Lower leg skin (tissue), 4 donors: Measurements from ENCODE around the gene RGN. TPM values are rescaled to one million over a fixed set of nuclear protein-coding genes. Genes with fewer than 3 reads are reported as not detected.
"Not testable (repeated sequence)": the region's sequence is repeated elsewhere in the genome, so short reads cannot be mapped to it uniquely, and the experiment has no call there.

Experiments
- DNase-seq, 2 donors: peaks; one replicate each; pipeline ENCODE4 v3.0.0-alpha.2; 2019; ENCODE audit warnings: low spot score in 2 of 2
- H3K4me3 ChIP-seq: fragments of 200-600 bp; sonication (generic); 2 replicates; pipeline ENCODE4 v1.5.1; 2017; ENCODE audit warnings: mild to moderate bottlenecking, low read depth; ENCODE audit not compliant: poor library complexity, severe bottlenecking
- POLR2A ChIP-seq, 2 donors: fragments of 450-650 bp; IDR thresholded peaks; one replicate each; pipeline ENCODE4 v1.6.1; 2016 to 2017; ENCODE audit warnings: antibody characterized with exemption in 2 of 2, mild to moderate bottlenecking in 1 of 2, moderate library complexity in 1 of 2
- WGBS, 2 donors: methylation state at CpG; one replicate each; pipeline ENCODE4 v1.1.5; 2018; 5-methylcytosine and 5-hydroxymethylcytosine counted together
- intact Hi-C: fragments of 100-400 bp; cut with DNase I; formaldehyde crosslinking; loops from one replicate; pipeline ENCODE4 v1.15.0; 2023; ENCODE audit warnings: low total_unique reads
- total RNA-seq, 4 donors: library from RNA; depleted of rRNA; stranded (reverse); fragments of >200 nt; gene quantifications; one replicate each; pipeline ENCODE4 v1.1.0, GENCODE V29; 2016
- TF ChIP-seq, protein P1 (sequence below), 3 donors: fragments of 450-650 bp; IDR thresholded peaks; one replicate each; pipeline ENCODE4 v1.5.1; 2016; ENCODE audit warnings: antibody characterized with exemption in 3 of 3, mild to moderate bottlenecking in 3 of 3, moderate library complexity in 2 of 3

RGN gene
- total RNA-seq, 4 donors from 2014 or later: 0.53 to 1.4 (median 0.71) TPM; not detected in 1

DNA sequence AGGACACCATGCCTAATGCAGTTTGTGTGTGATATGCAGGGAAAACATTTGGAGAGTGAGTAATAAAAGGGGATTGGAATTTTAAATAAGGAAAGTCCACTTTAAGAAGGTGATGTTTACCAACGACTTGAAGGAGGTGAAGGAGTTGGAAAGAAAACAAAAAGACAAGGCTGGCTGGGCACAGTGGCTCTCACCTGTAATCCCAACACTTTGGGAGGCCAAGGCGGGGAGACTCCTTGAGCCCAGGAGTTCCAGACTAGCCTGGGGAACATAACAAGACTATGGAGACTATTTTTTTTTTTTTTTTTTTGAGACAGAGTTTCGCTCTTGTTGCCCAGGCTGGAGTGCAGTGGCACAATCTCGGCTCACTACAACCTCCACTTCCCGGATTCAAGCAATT is 55.2 kb downstream of the RGN start:
- no peak for DNase-seq
- H3K4me3 ChIP-seq: no peak overlapping the region
- 80 to 88% methylated on average over 5 of the region's 5 CpGs for WGBS, 2 donors
- TF ChIP-seq POLR2A (IDR thresholded peaks at IDR 0.05): no peak
- TF ChIP-seq, protein P1, sequence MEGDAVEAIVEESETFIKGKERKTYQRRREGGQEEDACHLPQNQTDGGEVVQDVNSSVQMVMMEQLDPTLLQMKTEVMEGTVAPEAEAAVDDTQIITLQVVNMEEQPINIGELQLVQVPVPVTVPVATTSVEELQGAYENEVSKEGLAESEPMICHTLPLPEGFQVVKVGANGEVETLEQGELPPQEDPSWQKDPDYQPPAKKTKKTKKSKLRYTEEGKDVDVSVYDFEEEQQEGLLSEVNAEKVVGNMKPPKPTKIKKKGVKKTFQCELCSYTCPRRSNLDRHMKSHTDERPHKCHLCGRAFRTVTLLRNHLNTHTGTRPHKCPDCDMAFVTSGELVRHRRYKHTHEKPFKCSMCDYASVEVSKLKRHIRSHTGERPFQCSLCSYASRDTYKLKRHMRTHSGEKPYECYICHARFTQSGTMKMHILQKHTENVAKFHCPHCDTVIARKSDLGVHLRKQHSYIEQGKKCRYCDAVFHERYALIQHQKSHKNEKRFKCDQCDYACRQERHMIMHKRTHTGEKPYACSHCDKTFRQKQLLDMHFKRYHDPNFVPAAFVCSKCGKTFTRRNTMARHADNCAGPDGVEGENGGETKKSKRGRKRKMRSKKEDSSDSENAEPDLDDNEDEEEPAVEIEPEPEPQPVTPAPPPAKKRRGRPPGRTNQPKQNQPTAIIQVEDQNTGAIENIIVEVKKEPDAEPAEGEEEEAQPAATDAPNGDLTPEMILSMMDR (IDR thresholded peaks at IDR 0.05): no peak
- intact Hi-C loops: no loop called here

- H3K4me3 ChIP-seq, intact Hi-C loops, DNase-seq: not testable (repeated sequence)
- 41 to 68% methylated on average over 5 of the region's 5 CpGs for WGBS, 2 donors
These were observed 57.4 kb downstream of the RGN start for GRCh38 chrX:47135650-47136049.

DNA sequence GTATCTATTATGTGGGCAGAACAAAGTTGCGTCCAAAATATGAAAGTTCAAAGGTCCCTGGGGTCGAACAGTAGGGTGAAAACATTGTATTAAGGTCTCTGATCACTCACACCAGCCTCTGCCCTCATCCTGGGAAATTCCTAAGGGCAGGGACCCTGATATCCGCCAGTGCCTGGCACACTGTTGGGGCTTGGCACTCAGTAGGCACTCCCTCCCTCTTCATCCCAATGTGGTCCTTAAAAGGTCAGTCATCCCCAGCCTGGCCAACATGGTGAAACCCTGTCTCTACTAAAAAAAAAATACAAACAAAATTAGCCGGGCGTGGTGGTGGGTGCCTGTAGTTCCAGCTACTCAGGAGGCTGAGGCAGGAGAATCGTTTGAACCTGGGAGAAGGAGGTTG is 59.9 kb downstream of the RGN start:
- no peak for TF ChIP-seq POLR2A (IDR thresholded peaks at IDR 0.05)
- TF ChIP-seq, protein P1 (IDR thresholded peaks at IDR 0.05): no peak
- intact Hi-C loops: no loop called here
- WGBS, 2 donors: 75 to 84% methylated on average over 6 of the region's 6 CpGs
- peak in 1 of 2 donors; percentile 29 for DNase-seq
- no peak overlapping the region for H3K4me3 ChIP-seq

Other genes with a start within 250 kb of the RGN start
- 1 to 10 TPM; 3.2 to 7.1 (median 5.7) TPM for gene RP2, start 241.4 kb upstream of the RGN start, total RNA-seq
- gene JADE3, start 166.0 kb upstream of the RGN start, total RNA-seq: 1 to 10 TPM; 3.6 to 5.7 (median 3.9) TPM
- 10 to 100 TPM; 52.8 to 75.6 (median 65.9) TPM for gene NDUFB11, start 66.3 kb downstream of the RGN start, total RNA-seq
- 10 to 100 TPM; 22.2 to 35.4 (median 31.2) TPM for gene RBM10, start 66.8 kb downstream of the RGN start, total RNA-seq
- gene UBA1, start 115.4 kb downstream of the RGN start, total RNA-seq: 100 to 1,000 TPM; 112 to 159 (median 121) TPM
- 10 to 100 TPM; 57.7 to 98.0 (median 73.5) TPM for gene CDK16, start 140.2 kb downstream of the RGN start, total RNA-seq
- 10 to 100 TPM; 12.8 to 24.9 (median 18.7) TPM for gene USP11, start 154.6 kb downstream of the RGN start, total RNA-seq